HG02763 (cell line): ENCODE data around the gene HOXD8.

Source experiments
- ATAC-seq: cut with Tn5 transposase; IDR thresholded peaks from one replicate; pipeline ENCODE4 v1.9.1; 2021; ENCODE audit warnings: mild to moderate bottlenecking, moderate library complexity; ENCODE audit not compliant: unreplicated experiment

The HOXD8 gene

DNA sequence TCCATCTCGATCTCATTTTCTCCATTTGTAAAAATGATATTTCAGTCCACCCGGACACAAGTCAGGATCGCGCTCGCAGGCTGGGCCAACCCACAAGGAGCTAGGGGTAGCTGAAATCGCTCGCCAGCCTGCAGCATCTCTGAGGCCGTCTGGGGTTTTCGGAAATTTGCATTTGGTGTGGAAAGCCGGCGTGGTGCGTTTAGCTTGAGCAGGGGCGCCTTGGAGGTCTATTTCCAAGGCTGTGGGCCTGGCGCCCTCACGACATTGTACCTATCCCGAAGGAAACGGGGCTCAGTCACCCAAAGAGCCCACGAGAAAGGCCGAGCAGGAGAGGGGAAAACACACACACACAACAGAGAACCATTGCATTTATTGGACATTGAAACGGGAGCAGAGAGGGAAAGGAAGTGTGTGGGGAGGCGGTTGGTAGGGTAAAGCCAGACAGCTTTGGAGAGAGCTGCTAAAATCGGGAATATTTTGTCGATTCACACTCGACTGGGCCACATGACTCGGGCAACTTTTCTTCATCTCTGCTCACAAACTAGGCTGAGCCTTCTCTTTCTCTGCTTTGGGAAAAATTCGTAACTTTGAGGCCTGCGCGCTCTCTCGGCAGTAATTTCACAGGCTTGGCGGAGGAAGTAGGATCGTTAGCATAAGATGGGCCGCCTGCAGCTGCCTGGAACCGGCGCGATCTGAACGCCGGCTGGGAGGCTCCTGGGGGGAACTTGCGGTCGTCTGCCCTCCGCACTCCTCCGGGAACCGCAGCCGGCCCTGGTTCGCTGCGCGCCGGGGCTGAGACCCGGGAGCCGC lies 1.1 kb upstream of the HOXD8 start:
- ATAC-seq = no peak

DNA sequence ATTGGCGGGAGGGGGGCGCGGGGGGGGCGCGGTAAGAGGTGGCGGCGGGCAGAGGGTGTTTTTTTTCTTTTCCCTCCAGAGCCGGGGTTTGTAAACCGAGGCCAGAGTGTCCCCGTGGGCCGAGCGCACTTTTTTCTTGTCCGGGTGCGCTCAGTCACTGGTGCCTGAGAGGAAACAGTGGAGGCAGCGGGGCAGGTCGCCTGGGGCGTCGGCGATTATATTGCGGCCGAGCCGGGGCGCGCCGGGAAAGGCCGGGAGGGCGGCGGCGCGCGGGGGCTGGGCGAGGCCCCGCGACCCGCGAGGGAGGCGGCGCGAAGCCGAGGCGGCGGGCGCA lies 275 bp downstream of the HOXD8 start:
- ATAC-seq = no peak

DNA sequence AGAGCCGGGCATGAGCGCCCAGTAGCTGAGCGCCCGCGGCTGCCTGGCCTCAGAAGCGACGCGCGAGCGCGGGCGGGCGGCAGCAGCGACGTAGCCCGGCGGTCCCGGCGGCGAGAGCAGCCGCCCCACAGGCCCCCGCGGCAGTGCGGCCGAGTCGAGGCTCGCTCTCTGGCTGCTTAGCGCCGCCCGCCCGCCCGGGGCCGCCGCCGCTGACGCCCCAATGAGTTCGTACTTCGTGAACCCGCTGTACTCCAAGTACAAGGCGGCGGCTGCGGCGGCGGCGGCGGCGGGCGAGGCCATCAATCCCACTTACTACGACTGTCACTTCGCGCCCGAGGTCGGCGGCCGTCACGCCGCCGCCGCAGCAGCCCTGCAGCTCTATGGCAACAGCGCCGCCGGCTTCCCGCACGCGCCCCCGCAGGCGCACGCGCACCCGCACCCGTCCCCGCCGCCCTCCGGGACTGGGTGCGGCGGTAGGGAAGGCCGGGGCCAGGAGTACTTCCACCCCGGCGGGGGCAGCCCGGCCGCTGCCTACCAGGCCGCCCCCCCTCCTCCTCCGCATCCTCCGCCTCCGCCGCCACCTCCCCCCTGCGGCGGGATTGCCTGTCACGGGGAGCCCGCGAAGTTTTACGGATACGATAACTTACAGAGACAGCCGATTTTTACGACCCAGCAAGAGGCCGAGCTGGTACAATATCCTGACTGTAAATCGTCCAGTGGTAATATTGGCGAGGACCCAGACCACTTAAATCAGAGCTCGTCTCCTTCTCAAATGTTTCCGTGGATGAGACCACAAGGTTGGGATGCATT lies 847 bp downstream of the HOXD8 start:
- no peak for ATAC-seq

DNA sequence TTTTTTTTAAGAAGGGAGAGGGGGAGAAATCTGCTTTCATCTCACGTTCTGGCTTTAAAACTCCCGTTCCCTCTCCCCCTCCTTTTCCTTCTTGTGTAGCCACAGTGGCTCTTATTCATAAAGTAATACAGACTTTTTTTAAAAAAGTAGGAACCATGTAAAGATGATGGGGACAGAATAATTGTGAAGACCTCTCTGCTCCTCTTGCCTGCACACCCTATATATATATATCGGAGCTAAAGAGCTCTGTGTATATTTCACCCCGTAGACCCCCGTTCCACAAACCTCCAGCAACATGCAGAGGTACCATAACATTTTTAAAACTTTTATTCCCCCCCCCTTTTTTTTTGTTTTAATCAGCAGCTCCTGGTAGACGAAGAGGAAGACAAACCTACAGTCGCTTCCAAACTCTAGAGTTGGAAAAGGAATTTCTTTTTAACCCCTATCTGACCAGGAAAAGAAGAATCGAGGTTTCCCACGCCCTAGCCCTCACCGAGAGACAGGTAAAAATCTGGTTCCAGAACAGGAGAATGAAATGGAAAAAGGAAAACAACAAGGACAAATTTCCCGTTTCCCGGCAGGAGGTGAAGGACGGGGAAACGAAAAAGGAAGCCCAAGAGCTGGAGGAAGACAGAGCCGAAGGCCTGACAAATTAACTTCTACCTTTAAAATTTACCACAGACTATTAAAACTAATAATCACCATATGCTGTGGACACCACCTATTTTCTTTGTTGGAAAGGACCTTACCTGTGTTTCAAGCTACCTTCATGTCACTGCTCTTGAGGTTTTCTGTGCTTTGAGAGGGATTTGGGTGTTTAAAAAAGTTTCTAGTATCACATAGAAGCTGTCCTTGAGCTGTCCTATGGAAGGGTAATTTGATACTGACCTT lies 1.7 kb downstream of the HOXD8 start:
- ATAC-seq = no peak

DNA sequence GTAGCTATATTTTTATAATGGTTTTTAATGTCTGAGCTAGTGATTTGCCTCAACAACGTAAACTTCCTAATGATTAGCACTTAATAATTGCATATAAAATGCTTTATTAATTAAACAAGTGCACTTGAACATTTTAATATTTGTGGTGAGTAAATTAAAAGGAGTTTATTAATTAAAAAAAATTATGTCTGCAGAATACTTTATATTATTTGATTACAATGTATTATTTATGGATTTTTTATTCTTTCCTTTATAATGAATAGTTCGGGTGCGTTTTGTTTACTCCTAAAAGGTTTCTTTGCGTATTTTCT lies 2.3 kb downstream of the HOXD8 start:
- no peak for ATAC-seq

DNA sequence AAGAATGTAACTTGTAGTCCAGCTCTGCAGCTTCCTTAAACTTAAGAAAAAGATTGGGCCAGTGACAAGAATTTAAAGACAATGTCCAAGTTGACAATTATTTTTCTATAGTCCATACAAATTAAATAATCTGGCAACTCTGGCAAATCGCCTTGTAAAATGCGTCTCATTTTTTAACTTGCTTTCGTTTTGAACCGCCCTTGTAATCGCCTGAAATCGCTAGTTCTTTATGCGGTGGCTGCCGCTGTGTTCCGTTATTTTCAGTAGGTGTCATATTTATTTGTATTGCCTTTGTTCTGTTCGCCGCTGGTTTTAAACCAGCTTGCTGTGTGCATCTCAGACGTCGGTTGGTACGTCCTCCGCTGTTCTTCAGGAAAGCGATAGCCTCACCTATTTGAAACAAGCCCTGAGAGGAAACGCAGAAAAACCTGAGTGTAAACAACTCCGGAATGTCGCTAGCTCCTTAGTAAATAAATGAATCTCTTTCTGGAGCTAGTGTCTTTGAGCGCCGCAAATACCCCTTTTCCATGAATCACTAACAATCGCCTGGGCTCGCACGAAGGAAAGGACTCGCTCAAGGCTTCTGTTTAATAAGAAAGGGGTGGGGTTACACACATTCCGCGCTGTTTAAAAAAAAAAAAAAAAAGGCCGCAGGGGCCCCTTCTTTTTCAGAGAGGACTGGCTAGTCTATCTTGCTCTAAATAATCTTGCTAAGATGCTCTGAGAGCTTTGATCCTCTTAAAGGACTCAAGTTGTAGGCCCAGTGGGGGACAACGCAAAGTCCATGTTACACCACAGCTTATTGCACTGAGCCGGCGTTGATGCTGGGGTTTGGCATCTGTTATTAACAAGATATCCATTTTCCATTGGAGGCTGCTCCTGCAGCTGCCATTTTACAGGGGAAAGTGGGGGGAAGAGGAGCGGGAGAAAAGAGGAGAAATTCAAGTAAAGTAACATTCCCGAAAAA lies 3.0 kb downstream of the HOXD8 start:
- no peak for ATAC-seq

DNA sequence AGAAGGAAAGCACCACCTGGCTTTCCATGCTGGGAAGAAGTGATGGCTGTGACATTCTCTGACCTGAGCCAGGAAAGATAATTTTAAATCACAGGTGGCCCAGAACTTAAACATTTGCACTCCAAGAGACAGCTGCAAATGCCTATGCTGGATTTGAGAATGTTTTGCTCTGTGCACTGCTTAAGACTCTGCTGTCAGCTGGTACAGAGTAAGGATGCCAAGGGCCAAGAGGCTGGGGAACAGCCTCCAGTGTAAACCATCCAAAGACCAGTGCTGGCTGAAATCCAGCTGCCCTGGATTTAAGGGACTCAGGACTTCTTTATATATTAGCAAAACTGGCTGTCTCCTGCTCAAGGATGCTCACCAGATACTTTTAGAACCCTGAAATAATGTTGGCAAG lies 3.9 kb downstream of the HOXD8 start:
- ATAC-seq = no peak

DNA sequence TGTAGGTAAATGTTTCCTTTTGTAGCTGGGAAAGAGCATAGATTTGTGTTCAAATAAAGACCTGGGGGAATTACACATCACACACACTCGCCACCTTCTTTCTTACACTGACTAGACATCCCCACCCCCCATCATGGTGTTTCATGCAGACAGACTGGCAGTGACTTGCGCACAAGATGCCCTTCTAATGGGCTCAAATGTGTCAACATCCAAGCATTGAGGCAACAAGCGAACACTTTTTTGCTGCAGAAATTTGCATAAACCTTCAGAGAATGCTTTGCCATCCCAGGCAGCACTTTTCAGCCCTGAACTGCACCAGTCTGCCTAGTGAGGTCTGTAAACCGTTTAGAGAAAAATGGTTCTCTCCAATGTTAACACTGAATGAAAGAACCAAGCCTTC lies 4.5 kb downstream of the HOXD8 start:
- no peak for ATAC-seq

DNA sequence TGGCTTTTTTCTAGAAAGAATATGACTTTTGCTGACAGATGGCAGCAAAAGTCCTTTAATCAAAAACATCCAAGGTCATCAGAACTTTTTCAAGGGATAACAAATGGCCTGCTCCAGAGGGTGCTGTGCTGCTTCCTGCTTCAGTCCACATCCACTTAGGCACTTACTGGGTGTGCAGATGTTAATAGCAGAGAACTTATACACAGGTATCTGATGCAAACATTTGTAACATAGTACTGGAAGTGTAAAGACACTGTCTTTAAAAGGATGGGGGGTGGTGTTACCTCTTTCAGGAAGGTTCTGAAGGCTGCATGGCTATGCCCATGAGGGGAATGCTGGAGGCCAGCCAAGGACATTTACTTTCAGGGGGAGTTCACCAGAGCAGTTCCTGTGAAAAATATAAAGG lies 5.5 kb downstream of the HOXD8 start:
- ATAC-seq = no peak

DNA sequence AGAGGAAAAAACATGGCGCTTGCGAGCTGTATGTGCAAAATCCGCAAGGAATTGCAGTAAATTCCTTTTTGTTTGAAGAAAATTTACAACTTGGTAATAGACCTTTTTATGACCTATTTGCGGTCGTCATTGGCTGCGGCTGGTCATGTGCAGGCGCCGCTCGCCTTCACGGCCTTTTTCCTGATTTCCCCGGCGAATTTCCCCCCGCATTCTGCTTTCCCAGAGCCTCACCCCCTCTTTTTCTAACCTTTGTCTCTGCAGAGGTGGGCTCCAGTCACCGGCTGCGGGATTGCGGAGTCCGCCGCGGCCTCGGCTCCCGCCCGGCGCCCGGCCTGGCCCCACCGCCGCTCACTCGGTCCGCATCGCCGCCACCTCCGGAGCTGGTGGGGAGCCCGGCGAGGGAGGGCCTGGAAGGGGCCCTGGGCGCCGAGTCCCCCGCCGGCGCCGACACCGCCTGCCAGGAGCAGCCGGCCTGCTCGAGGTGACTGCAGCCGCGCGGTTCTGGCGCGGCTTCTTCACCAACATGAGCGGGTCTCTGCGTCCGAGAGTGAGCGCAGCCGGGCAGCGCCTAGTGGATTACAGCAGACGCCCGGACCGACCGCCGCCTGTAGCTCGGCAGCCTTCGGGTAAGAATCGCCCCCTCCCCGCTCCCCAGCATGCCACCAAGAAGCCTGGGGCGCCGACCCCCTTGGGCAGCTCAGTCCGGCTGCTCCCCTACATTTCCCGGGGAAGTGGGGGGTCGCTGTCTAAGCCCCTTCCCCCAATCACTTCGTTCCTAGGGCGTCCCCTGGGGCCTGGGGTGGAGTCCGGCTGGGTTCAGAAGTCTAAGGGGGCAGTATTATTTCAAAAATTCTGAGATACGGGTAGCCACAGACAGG lies 7.1 kb downstream of the HOXD8 start:
- no peak for ATAC-seq

DNA sequence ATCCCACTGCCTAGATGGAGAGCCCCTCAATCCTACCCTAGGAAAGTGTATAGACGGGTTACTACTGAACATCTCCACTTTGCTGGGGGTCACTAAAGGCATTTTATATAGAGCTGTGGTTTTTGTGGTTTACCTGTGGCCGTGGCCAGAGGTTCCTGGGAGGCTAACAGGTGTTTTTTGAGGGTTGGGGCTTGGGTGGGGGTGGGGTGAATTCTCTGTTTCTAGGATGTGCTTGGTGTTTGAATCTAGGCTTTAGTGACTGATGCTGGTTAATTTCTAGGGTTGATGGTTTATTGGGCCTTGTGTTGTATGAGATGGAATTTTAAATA lies 7.7 kb downstream of the HOXD8 start:
- ATAC-seq = no peak

DNA sequence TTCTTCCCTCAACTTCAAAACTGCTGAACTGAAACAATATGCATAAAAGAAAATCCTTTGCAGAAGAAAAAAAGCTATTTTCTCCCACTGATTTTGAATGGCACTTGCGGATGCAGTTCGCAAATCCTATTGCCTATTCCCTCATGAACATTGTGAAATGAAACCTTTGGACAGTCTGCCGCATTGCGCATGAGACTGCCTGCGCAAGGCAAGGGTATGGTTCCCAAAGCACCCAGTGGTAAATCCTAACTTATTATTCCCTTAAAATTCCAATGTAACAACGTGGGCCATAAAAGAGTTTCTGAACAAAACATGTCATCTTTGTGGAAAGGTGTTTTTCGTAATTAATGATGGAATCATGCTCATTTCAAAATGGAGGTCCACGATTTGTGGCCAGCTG lies 8.4 kb downstream of the HOXD8 start:
- ATAC-seq = no peak

DNA sequence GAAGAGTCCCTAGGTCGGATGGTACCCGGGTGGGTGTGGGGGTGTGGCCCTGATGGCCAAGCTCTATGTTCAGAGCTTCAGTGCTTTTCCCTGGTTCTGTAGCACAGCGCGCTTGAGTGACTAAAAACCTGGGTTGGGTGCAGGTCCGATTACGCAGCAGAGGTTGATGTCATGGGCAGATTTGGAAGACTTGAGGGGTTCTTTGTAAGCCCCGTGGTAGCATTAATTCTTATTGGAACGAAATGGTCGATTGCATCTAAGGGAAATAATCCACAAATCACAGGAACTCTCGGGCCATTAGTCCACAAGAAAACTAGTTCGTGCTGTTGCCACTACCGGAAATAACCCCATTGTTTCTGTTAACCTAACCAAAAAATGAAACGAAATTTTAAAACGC lies 9.0 kb downstream of the HOXD8 start:
- ATAC-seq = no peak

DNA sequence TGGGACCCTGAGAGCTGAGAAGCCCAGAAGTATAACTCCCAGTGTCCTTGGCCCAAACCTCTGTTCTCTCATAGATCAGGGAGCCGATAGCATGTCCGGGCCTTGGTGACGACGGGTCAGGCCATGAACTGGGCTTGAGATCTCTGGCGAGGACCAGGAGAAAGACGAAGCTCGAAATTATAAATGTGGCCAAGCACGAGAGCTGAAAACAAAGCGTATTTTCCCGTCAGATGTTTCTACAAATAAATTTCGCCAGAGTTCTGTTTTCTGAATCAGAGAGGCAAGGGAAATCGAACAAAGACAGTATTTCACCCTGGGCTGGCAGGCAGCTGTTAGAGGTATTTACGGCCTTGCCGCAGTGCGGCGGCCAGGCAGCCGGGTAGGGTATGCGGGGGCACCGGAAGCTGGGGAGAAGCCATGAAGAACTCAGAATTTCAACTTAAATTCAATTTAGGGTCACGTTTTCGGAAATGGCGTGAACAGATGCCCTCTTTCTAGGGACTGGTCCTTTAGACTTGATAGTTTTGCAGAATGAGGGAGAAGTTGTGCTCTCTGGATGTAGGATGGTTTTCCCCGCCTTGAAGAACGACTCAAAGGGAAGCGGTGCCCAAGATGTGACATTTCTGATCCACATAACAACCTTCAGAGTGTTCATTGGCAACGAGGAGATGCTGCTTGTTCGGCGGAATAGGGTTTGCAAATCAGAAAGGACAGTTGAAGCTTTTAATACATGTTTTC lies 9.6 kb downstream of the HOXD8 start:
- ATAC-seq = no peak

DNA sequence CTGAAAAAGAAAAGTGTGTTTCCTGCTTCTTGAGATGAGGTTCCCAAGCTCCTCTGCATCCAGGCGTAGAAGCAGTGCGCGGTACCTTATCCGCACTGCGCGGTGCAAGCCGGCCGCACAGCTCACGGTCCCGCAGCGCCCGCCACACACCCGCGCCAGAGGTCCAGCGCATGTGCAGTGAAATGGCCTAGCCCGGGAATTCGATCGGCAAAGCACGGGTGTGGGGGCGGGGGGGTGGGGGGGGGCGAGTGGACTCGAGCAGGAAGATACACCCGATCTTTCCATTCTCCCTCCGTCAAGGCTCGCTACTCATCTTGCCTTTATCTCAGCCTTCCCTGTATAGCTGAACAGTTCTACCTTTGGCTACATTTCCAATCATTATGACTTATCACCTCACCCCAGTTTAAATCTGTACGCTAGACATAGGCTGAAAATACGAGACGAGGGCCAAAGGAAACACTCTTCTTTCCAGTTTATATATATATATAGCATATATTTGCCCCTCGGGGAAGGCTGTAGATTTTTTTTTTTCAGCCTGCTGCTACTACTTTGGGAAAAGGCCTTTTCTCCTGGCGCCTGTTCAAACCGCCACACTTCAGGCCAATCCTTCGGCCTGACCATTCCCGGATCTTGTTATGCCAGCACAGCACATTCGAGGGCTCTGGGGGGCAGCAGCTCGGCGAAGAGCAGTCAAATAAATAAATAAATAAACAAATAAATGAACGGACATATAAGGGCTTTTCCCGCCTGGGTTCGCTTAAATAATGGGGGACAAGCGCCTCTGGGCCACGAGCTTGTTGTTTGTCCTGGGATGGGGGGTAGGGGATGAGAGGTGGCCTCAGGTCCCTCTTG lies 10.4 kb downstream of the HOXD8 start:
- ATAC-seq = no peak

DNA sequence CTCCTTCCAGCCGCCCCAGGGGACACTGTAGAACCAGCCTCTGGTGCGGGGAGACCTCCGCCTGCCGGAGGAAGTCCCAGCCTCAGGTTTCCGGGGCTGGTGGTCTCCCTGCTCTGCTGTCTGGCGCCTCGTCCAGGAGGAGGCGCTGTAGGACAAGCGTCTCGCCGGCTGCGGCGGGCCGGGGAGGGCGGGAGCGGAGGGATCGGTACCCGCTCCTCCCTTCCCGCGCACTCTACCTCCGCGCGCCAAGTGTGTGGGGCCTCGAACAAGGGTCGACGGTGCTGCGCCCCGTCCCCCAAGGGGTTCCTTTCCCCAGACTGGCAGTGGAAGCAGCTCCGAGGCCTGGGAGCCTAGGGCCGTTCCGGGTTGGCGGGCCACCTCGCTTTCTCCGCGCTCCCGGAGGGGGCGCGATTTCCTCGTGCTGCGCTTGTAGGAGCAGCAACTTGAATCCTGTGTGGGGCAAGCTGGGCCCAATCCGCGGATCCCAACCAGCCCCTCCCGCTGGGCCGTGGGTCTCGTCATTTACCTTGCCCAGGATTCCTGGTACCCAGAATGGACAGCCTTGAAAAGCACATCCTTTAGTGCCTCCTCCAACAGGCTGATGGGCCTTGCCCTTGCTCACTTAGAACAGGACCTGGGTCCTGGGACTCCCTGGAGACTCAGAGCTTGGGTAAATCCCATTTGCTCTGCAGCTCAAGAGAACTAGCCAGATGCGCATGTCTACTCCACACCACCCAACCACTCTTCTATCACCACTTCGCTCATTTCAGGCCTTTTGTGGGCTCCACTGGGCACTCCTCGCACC lies 11.2 kb downstream of the HOXD8 start:
- ATAC-seq = peak; percentile 90

DNA sequence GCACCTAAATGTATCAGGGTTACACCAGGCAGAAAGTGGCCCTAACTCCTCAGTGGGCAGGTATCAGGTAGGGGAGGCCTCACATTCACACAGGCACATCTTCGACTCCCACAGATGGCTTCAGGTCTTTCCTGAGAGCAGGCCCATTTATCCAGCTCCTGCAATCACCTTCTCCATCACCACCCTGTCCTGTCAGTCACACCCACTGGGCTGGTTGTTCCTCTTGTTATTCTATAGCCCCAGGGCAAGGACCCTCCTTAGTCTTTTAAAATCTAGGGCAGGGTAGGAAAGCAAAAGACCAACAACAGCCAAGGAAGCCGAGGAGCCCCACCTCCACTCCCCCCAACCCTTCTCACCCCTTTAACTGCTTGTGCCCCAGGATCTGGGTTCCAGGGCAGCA lies 12.8 kb downstream of the HOXD8 start:
- no peak for ATAC-seq
